ENCODE measurements around the gene CCDC9B. TPM values are rescaled to one million over a fixed set of nuclear protein-coding genes. Genes with fewer than 3 reads are reported as not detected.

The CCDC9B gene
- total RNA-seq = 18.0 and 21.6 TPM in 2 replicates
- long read RNA-seq = 0 reads

GRCh38 chr15:40340740-40341400 lies at the start of gene CCDC9B:
TSS of gene CCDC9B (minus strand) at chr15:40340939. CDS start at chr15:40340819, 120 bp downstream.
- Mint-ChIP-seq H3K9me3 (ENCODE audit: unreplicated experiment) (no peaks in the 10 kb centered on the region), H3K4me1 (ENCODE audit: unreplicated experiment) (peaks cover 80% of the 10 kb centered on the region), H3K27me3 (ENCODE audit: unreplicated experiment) (no peaks in the 10 kb centered on the region), H3K4me3 (ENCODE audit: unreplicated experiment) (peak within 1 kb of the TSS; percentile 68), H3K27ac (ENCODE audit: unreplicated experiment) (peak within 1 kb of the TSS; percentile 97), H3K36me3 (ENCODE audit: unreplicated experiment) (no peaks in the 10 kb centered on the region)
- TF ChIP-seq CTCF (IDR thresholded peaks at IDR 0.05) = no peak
- peak; percentile 96 for DNase-seq (ENCODE audit: extremely low spot score, unreplicated experiment)

- no peak overlapping the region for H3K4me3 Mint-ChIP-seq (ENCODE audit: unreplicated experiment)
- H3K27me3 Mint-ChIP-seq (ENCODE audit: unreplicated experiment) = no peaks in the 10 kb centered on the region
- no peak for DNase-seq (ENCODE audit: extremely low spot score, unreplicated experiment)
- H3K36me3 Mint-ChIP-seq (ENCODE audit: unreplicated experiment) = peaks cover 37% of the 10 kb centered on the region
- peaks cover 5% of the 10 kb centered on the region for H3K4me1 Mint-ChIP-seq (ENCODE audit: unreplicated experiment)
- H3K9me3 Mint-ChIP-seq (ENCODE audit: unreplicated experiment) = no peaks in the 10 kb centered on the region
- no peak for TF ChIP-seq CTCF (IDR thresholded peaks at IDR 0.05)
- H3K27ac Mint-ChIP-seq (ENCODE audit: unreplicated experiment) = no peak overlapping the region
Observed at GRCh38 chr15:40389824-40390595, 49.3 kb upstream of the CCDC9B start.

- Mint-ChIP-seq H3K27ac (ENCODE audit: unreplicated experiment) (no peak overlapping the region), H3K36me3 (ENCODE audit: unreplicated experiment) (peaks cover 37% of the 10 kb centered on the region), H3K4me1 (ENCODE audit: unreplicated experiment) (peaks cover 13% of the 10 kb centered on the region), H3K9me3 (ENCODE audit: unreplicated experiment) (no peaks in the 10 kb centered on the region), H3K4me3 (ENCODE audit: unreplicated experiment) (no peak overlapping the region), H3K27me3 (ENCODE audit: unreplicated experiment) (no peaks in the 10 kb centered on the region)
- TF ChIP-seq CTCF (IDR thresholded peaks at IDR 0.05) = no peak
- no peak for DNase-seq (ENCODE audit: extremely low spot score, unreplicated experiment)
Observed at GRCh38 chr15:40388941-40389823, 48.4 kb upstream of the CCDC9B start.

GRCh38 chr15:40386480-40386879 lies 45.7 kb upstream of the CCDC9B start:
- H3K4me1 Mint-ChIP-seq (ENCODE audit: unreplicated experiment) = peaks cover 27% of the 10 kb centered on the region
- peaks cover 22% of the 10 kb centered on the region for H3K36me3 Mint-ChIP-seq (ENCODE audit: unreplicated experiment)
- no peak overlapping the region for H3K4me3 Mint-ChIP-seq (ENCODE audit: unreplicated experiment)
- no peaks in the 10 kb centered on the region for H3K27me3 Mint-ChIP-seq (ENCODE audit: unreplicated experiment)
- no peak overlapping the region for H3K27ac Mint-ChIP-seq (ENCODE audit: unreplicated experiment)
- TF ChIP-seq CTCF (IDR thresholded peaks at IDR 0.05) = no peak
- DNase-seq (ENCODE audit: extremely low spot score, unreplicated experiment) = no peak
- no peaks in the 10 kb centered on the region for H3K9me3 Mint-ChIP-seq (ENCODE audit: unreplicated experiment)

All from osteocyte (in vitro differentiated cells).